Thyroid gland (tissue), 4 donors: ENCODE results near the gene MAP1LC3B2.

Experiments
- POLR2A ChIP-seq, 2 donors: fragments of 450-650 bp; IDR thresholded peaks; one replicate each; pipeline ENCODE4 v1.6.1; 2017; ENCODE audit warnings: antibody characterized with exemption in 2 of 2, mild to moderate bottlenecking in 2 of 2, moderate library complexity in 1 of 2
- TF ChIP-seq, protein P1 (sequence below), 6 experiments: fragments of 200-600 bp in 3 of 6; fragments of 450-650 bp in 3 of 6; sonication (generic) in 3 of 6; IDR thresholded peaks; one replicate each; pipeline ENCODE4 v1.5.1; 2016 to 2019; ENCODE audit warnings: antibody characterized with exemption in 6 of 6, mild to moderate bottlenecking in 2 of 6, inconsistent platforms in 1 of 6, moderate library complexity in 1 of 6

DNA sequence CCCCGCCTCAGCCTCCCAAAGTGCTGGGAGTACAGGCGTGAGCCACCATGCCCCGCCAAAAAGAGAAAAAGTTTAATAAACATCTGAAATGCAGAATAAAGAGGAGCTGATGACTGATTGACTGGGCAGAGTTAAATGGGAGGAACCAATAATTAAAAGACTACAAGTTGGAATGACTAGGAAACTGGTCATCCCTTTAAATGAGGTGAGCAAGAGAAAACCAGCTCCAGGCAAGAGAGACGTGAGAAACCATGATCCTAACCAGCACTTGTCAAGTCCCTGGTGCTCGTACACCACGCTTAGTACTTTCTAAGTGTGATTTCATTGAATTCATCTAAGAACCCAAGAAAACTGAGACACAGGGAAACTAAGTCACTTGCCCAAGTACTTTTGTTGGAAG is 47.9 kb downstream of the MAP1LC3B2 start:
- TF ChIP-seq, protein P1, sequence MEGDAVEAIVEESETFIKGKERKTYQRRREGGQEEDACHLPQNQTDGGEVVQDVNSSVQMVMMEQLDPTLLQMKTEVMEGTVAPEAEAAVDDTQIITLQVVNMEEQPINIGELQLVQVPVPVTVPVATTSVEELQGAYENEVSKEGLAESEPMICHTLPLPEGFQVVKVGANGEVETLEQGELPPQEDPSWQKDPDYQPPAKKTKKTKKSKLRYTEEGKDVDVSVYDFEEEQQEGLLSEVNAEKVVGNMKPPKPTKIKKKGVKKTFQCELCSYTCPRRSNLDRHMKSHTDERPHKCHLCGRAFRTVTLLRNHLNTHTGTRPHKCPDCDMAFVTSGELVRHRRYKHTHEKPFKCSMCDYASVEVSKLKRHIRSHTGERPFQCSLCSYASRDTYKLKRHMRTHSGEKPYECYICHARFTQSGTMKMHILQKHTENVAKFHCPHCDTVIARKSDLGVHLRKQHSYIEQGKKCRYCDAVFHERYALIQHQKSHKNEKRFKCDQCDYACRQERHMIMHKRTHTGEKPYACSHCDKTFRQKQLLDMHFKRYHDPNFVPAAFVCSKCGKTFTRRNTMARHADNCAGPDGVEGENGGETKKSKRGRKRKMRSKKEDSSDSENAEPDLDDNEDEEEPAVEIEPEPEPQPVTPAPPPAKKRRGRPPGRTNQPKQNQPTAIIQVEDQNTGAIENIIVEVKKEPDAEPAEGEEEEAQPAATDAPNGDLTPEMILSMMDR (IDR thresholded peaks at IDR 0.05): no peak
- TF ChIP-seq POLR2A (IDR thresholded peaks at IDR 0.05): no peak
